Keratinocyte (primary cell): ENCODE measurements around the gene PKHD1. TPM values are rescaled to one million over a fixed set of nuclear protein-coding genes. Genes with fewer than 3 reads are reported as not detected.

ENCODE experiments used
- DNase-seq: peaks from one replicate; pipeline ENCODE4 v3.0.0-alpha.2; 2011; ENCODE audit warnings: low read depth, missing footprints, low spot score
- FAIRE-seq: peaks from 2 replicates; lab custom pipeline; 2011; peaks lifted over from hg19 to GRCh38; lab: Jason Lieb, UNC
- H2AFZ ChIP-seq: 2 replicates; pipeline ENCODE4 v1.6.0; 2012; ENCODE audit warnings: low read length, control low read depth, inconsistent platforms; ENCODE audit not compliant: control insufficient read depth
- H3K27ac ChIP-seq: 2 replicates; pipeline ENCODE4 v1.5.1; 2011; ENCODE audit warnings: low read length; ENCODE audit not compliant: control insufficient read depth, insufficient read depth
- H3K27me3 ChIP-seq: 3 replicates; pipeline ENCODE4 v1.6.0; 2011; ENCODE audit warnings: low read length; ENCODE audit not compliant: control insufficient read depth, insufficient read depth; ENCODE audit errors: extremely low read depth
- H3K36me3 ChIP-seq, 2 experiments: 2 replicates in 1 of 2; 3 replicates in 1 of 2; pipeline ENCODE4 v1.5.1; 2011; ENCODE audit warnings: low read length in 2 of 2, mild to moderate bottlenecking in 1 of 2; ENCODE audit not compliant: control insufficient read depth in 2 of 2, insufficient read depth in 2 of 2; ENCODE audit errors: extremely low read depth in 1 of 2
- H3K4me1 ChIP-seq: 3 replicates; pipeline ENCODE4 v1.5.1; 2011; ENCODE audit warnings: low read length; ENCODE audit not compliant: control insufficient read depth, insufficient read depth; ENCODE audit errors: extremely low read depth
- H3K4me2 ChIP-seq: 3 replicates; pipeline ENCODE4 v1.6.0; 2011; ENCODE audit warnings: low read depth, low read length; ENCODE audit not compliant: control insufficient read depth, insufficient read depth; ENCODE audit errors: extremely low read depth
- H3K4me3 ChIP-seq, 3 experiments: fragments of 200-600 bp in 1 of 3; sonication (generic) in 1 of 3; 2 replicates in 2 of 3; 3 replicates in 1 of 3; pipeline ENCODE4 v1.5.1; 2011 to 2016; ENCODE audit warnings: low read length in 3 of 3, mild to moderate bottlenecking in 3 of 3, control low read depth in 2 of 3, inconsistent platforms in 1 of 3, low read depth in 1 of 3, mixed read lengths in 1 of 3, mixed run types in 1 of 3, moderate library complexity in 1 of 3; ENCODE audit not compliant: control insufficient read depth in 2 of 3, insufficient read depth in 2 of 3; ENCODE audit errors: extremely low read depth in 1 of 3
- H3K79me2 ChIP-seq: 2 replicates; pipeline ENCODE4 v1.6.0; 2012; ENCODE audit warnings: low read length; ENCODE audit not compliant: control insufficient read depth, insufficient read depth
- H3K9ac ChIP-seq: 3 replicates; pipeline ENCODE4 v1.6.0; 2011; ENCODE audit warnings: low read length; ENCODE audit not compliant: control insufficient read depth, insufficient read depth; ENCODE audit errors: extremely low read depth
- H3K9me1 ChIP-seq: 3 replicates; pipeline ENCODE4 v1.6.0; 2011; ENCODE audit warnings: low read length; ENCODE audit not compliant: control insufficient read depth, insufficient read depth; ENCODE audit errors: extremely low read depth
- H3K9me3 ChIP-seq: 2 replicates; pipeline ENCODE4 v1.5.1; 2012; ENCODE audit warnings: low read depth, low read length; ENCODE audit not compliant: control insufficient read depth
- H4K20me1 ChIP-seq: 3 replicates; pipeline ENCODE4 v1.6.0; 2011; ENCODE audit warnings: low read length; ENCODE audit not compliant: control insufficient read depth, insufficient read depth; ENCODE audit errors: extremely low read depth
- EZH2 ChIP-seq: IDR thresholded peaks from one replicate; pipeline ENCODE4 v1.6.1; 2012; ENCODE audit warnings: inconsistent platforms, mild to moderate bottlenecking, low read length, moderate library complexity
- dilution Hi-C: fragments of 300-500 bp; cut with MboI; formaldehyde crosslinking; loops from one replicate; pipeline ENCODE4 v1.7.0; 2020; ENCODE audit warnings: low sequenced_read_pairs; ENCODE audit not compliant: extremely low pct_ligation_motif_present
- polyA plus RNA-seq, 5 experiments: library from polyadenylated mRNA; depleted of rRNA in 3 of 5; stranded (reverse) in 3 of 5; stranded (forward) in 1 of 5; unstranded in 1 of 5; fragments of >200 nt; gene quantifications; 1 replicate in 1 of 5; 2 replicates in 3 of 5; 3 replicates in 1 of 5; pipeline versions ENCODE4 v1.2.1 to v1.2.3, GENCODE V29; 2011 to 2012; ENCODE audit warnings: missing spikeins in 2 of 5, low read depth in 1 of 5, low replicate concordance in 1 of 5
- TF ChIP-seq, protein P1 (sequence below), 3 experiments: IDR thresholded peaks in 1 of 3; conservative IDR thresholded peaks in 1 of 3; optimal IDR thresholded peaks in 1 of 3; 2 replicates in 2 of 3; 3 replicates in 1 of 3; pipeline versions ENCODE3 to v1.5.1; 2011; ENCODE audit warnings: low read length in 3 of 3, mild to moderate bottlenecking in 3 of 3, moderate library complexity in 2 of 3, control low read depth in 1 of 3, inconsistent platforms in 1 of 3; ENCODE audit not compliant: insufficient read depth in 2 of 3; ENCODE audit errors: extremely low read depth in 1 of 3

The PKHD1 gene
- polyA plus RNA-seq, 1 donor (not counting 4 experiments of a cell fraction or from before 2014, with no cell fraction given) = under 0.01 TPM

DNA sequence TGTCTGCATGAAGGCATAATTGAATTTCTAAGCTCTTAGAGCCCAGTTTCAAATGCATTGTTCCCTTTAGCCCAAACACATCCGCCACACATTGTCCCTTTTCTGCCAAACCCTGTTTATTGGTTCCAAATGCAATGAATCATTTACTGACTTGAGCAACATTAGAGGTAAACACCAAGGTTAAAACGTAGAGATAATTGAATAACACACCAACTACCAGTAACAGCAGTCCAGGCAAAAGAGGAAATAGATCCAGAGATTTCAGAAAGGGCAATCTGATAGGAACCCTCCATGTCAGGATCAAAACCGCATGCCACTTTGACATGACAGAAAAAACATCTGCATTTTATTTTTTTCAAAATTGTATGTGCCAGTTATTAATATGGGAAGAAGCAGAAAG, 114.8 kb downstream of the PKHD1 start:
- Histone ChIP-seq H3K4me3 (no peak overlapping the region), H3K4me2 (no peak overlapping the region), H3K9ac (no peak overlapping the region), H3K4me1 (no peaks in the 10 kb centered on the region), H3K27me3 (no peaks in the 10 kb centered on the region), H3K79me2 (no peaks in the 10 kb centered on the region), H3K36me3 (no peaks in the 10 kb centered on the region), H3K9me3 (no peaks in the 10 kb centered on the region), H3K9me1 (no peaks in the 10 kb centered on the region), H4K20me1 (no peaks in the 10 kb centered on the region), H2AFZ (no peak overlapping the region), H3K27ac (no peak overlapping the region)
- DNase-seq (no peak), FAIRE-seq (no peak)
- no peak for TF ChIP-seq EZH2
- TF ChIP-seq, protein P1, sequence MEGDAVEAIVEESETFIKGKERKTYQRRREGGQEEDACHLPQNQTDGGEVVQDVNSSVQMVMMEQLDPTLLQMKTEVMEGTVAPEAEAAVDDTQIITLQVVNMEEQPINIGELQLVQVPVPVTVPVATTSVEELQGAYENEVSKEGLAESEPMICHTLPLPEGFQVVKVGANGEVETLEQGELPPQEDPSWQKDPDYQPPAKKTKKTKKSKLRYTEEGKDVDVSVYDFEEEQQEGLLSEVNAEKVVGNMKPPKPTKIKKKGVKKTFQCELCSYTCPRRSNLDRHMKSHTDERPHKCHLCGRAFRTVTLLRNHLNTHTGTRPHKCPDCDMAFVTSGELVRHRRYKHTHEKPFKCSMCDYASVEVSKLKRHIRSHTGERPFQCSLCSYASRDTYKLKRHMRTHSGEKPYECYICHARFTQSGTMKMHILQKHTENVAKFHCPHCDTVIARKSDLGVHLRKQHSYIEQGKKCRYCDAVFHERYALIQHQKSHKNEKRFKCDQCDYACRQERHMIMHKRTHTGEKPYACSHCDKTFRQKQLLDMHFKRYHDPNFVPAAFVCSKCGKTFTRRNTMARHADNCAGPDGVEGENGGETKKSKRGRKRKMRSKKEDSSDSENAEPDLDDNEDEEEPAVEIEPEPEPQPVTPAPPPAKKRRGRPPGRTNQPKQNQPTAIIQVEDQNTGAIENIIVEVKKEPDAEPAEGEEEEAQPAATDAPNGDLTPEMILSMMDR (optimal IDR thresholded peaks at IDR 0.05 in 1 of 3, IDR thresholded peaks at IDR 0.05 in 1 of 3, conservative IDR thresholded peaks at IDR 0.05 in 1 of 3; ENCODE audit: extremely low read depth in 1 of 3, insufficient read depth in 2 of 3, low read length in 3 of 3) = no peak
- dilution Hi-C loops = no loop called here

DNA sequence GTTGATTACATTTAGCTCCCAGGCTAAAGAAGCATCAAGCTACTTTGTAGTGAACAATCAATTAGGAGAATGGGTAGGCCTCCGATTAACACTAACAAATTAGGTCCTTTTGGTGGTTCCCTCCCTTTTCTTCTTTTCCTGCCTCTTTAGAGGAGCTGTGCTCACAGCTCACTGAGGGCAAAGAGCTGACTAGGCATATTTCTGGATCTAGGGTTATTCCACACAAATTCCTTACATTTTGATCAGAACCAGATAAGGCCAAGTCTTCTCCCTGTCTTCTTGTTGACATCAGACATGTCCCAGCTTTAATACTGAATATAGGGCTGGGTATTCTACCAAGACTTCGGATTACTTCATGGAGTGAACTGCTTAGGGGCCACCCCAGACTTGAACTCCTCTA, 119.1 kb downstream of the PKHD1 start:
- no peaks in the 10 kb centered on the region for H3K79me2 ChIP-seq
- H3K36me3 ChIP-seq = no peaks in the 10 kb centered on the region
- TF ChIP-seq, protein P1 (optimal IDR thresholded peaks at IDR 0.05 in 1 of 3, IDR thresholded peaks at IDR 0.05 in 1 of 3, conservative IDR thresholded peaks at IDR 0.05 in 1 of 3; ENCODE audit: extremely low read depth in 1 of 3, insufficient read depth in 2 of 3, low read length in 3 of 3) = no peak
- TF ChIP-seq EZH2 = no peak
- H3K4me2 ChIP-seq = no peak overlapping the region
- H3K27me3 ChIP-seq = no peaks in the 10 kb centered on the region
- H2AFZ ChIP-seq = no peak overlapping the region
- H3K9me3 ChIP-seq = no peaks in the 10 kb centered on the region
- H4K20me1 ChIP-seq = no peaks in the 10 kb centered on the region
- FAIRE-seq = no peak
- no peaks in the 10 kb centered on the region for H3K9me1 ChIP-seq
- no peak for DNase-seq
- H3K27ac ChIP-seq = no peak overlapping the region
- no peak overlapping the region for H3K4me3 ChIP-seq
- no peak overlapping the region for H3K9ac ChIP-seq
- H3K4me1 ChIP-seq = no peaks in the 10 kb centered on the region
- dilution Hi-C loops = no loop called here
